ENCODE results near the gene PRRT1B.

PRRT1B gene

GRCh38 chr9:131587906-131588305 lies 42.6 kb downstream of the PRRT1B start:
- Histone ChIP-seq H3K4me2 (ENCODE audit: low read depth, low read length, poor library complexity, severe bottlenecking) (no peak overlapping the region), H3F3A (ENCODE audit: low read depth) (peaks cover 15% of the 10 kb centered on the region), H3K4me1 (ENCODE audit: insufficient read depth, low read length, poor library complexity, severe bottlenecking) (peaks cover 50% of the 10 kb centered on the region), H3K36me3 (ENCODE audit: insufficient read depth, low read length) (peaks cover 14% of the 10 kb centered on the region; the same call in 1 of the 2 replicates), H2AFZ (ENCODE audit: low read length) (no peak overlapping the region), H3K9me3 (ENCODE audit: insufficient read depth, low read depth, low read length) (no peaks in the 10 kb centered on the region), H3K9me2 (replicated peaks; ENCODE audit: low read depth, low read length) (no peaks in the 10 kb centered on the region), H3K4me3 (ENCODE audit: low read length, poor library complexity, severe bottlenecking) (no peak overlapping the region), H4K20me1 (ENCODE audit: insufficient read depth, low read length, poor library complexity, severe bottlenecking) (no peaks in the 10 kb centered on the region), H3K27me3 (ENCODE audit: insufficient read depth, low read length, poor library complexity, severe bottlenecking) (no peaks in the 10 kb centered on the region), H3K79me2 (ENCODE audit: insufficient read depth, low read length) (no peaks in the 10 kb centered on the region), H3K9ac (ENCODE audit: low read depth, low read length, poor library complexity, severe bottlenecking) (no peak overlapping the region)
- TF ChIP-seq EZH2phosphoT487 (IDR thresholded peaks at IDR 0.05; ENCODE audit: borderline replicate concordance) (no peak), CTCF (conservative IDR thresholded peaks at IDR 0.05; ENCODE audit: low read length) (no peak)

- H3K27me3 ChIP-seq (ENCODE audit: insufficient read depth, low read length, poor library complexity, severe bottlenecking): no peaks in the 10 kb centered on the region
- no peak overlapping the region for H3K4me2 ChIP-seq (ENCODE audit: low read depth, low read length, poor library complexity, severe bottlenecking)
- H3K9ac ChIP-seq (ENCODE audit: low read depth, low read length, poor library complexity, severe bottlenecking): no peak overlapping the region
- TF ChIP-seq EZH2phosphoT487 (IDR thresholded peaks at IDR 0.05; ENCODE audit: borderline replicate concordance) (no peak), CTCF (conservative IDR thresholded peaks at IDR 0.05; ENCODE audit: low read length) (no peak)
- H3K36me3 ChIP-seq (ENCODE audit: insufficient read depth, low read length): peaks cover 12% of the 10 kb centered on the region; the same call in 1 of the 2 replicates
- H3K4me1 ChIP-seq (ENCODE audit: insufficient read depth, low read length, poor library complexity, severe bottlenecking): peaks cover 45% of the 10 kb centered on the region
- H4K20me1 ChIP-seq (ENCODE audit: insufficient read depth, low read length, poor library complexity, severe bottlenecking): no peaks in the 10 kb centered on the region
- H3K4me3 ChIP-seq (ENCODE audit: low read length, poor library complexity, severe bottlenecking): no peak overlapping the region
- no peaks in the 10 kb centered on the region for H3K9me2 ChIP-seq (replicated peaks; ENCODE audit: low read depth, low read length)
- H3F3A ChIP-seq (ENCODE audit: low read depth): peaks cover 15% of the 10 kb centered on the region
- no peak overlapping the region for H2AFZ ChIP-seq (ENCODE audit: low read length)
- no peaks in the 10 kb centered on the region for H3K79me2 ChIP-seq (ENCODE audit: insufficient read depth, low read length)
- H3K9me3 ChIP-seq (ENCODE audit: insufficient read depth, low read depth, low read length): no peaks in the 10 kb centered on the region
Measured at GRCh38 chr9:131588396-131588795, 43.1 kb downstream of the PRRT1B start.

- no peaks in the 10 kb centered on the region for H3K9me2 ChIP-seq (replicated peaks; ENCODE audit: low read depth, low read length)
- H3F3A ChIP-seq (ENCODE audit: low read depth): peaks cover 13% of the 10 kb centered on the region
- no peaks in the 10 kb centered on the region for H3K79me2 ChIP-seq (ENCODE audit: insufficient read depth, low read length)
- no peaks in the 10 kb centered on the region for H4K20me1 ChIP-seq (ENCODE audit: insufficient read depth, low read length, poor library complexity, severe bottlenecking)
- H3K4me1 ChIP-seq (ENCODE audit: insufficient read depth, low read length, poor library complexity, severe bottlenecking): peaks cover 37% of the 10 kb centered on the region
- H3K4me2 ChIP-seq (ENCODE audit: low read depth, low read length, poor library complexity, severe bottlenecking): no peak overlapping the region
- no peaks in the 10 kb centered on the region for H3K9me3 ChIP-seq (ENCODE audit: insufficient read depth, low read depth, low read length)
- no peak overlapping the region for H3K9ac ChIP-seq (ENCODE audit: low read depth, low read length, poor library complexity, severe bottlenecking)
- H3K27me3 ChIP-seq (ENCODE audit: insufficient read depth, low read length, poor library complexity, severe bottlenecking): no peaks in the 10 kb centered on the region
- no peak overlapping the region for H2AFZ ChIP-seq (ENCODE audit: low read length)
- H3K36me3 ChIP-seq (ENCODE audit: insufficient read depth, low read length): peaks cover 12% of the 10 kb centered on the region; the same call in 1 of the 2 replicates
- no peak for TF ChIP-seq EZH2phosphoT487 (IDR thresholded peaks at IDR 0.05; ENCODE audit: borderline replicate concordance)
- no peak for TF ChIP-seq CTCF (conservative IDR thresholded peaks at IDR 0.05; ENCODE audit: low read length)
- no peak overlapping the region for H3K4me3 ChIP-seq (ENCODE audit: low read length, poor library complexity, severe bottlenecking)
Measured at GRCh38 chr9:131589124-131589711, 43.9 kb downstream of the PRRT1B start.

All from Loucy (cell line).